ENCODE measurements around the gene CMTM6.

The CMTM6 gene

GRCh38 chr3:32551087-32551486, 48.4 kb upstream of the CMTM6 start:
- Histone ChIP-seq H4K20me1 (ENCODE audit: insufficient read depth, low read length, poor library complexity, severe bottlenecking) (peaks cover 76% of the 10 kb centered on the region), H3K79me2 (ENCODE audit: insufficient read depth, low read length) (peaks cover 93% of the 10 kb centered on the region), H3K9ac (ENCODE audit: low read depth, low read length, poor library complexity, severe bottlenecking) (no peak overlapping the region), H3K4me2 (ENCODE audit: low read depth, low read length, poor library complexity, severe bottlenecking) (peak overlapping the region; percentile 5), H3K9me3 (ENCODE audit: insufficient read depth, low read depth, low read length) (no peaks in the 10 kb centered on the region), H3F3A (ENCODE audit: low read depth) (no peaks in the 10 kb centered on the region), H3K9me2 (replicated peaks; ENCODE audit: low read depth, low read length) (no peaks in the 10 kb centered on the region), H2AFZ (ENCODE audit: low read length) (no peak overlapping the region), H3K36me3 (ENCODE audit: insufficient read depth, low read length) (no peaks in the 10 kb centered on the region), H3K4me1 (ENCODE audit: insufficient read depth, low read length, poor library complexity, severe bottlenecking) (peaks cover 7% of the 10 kb centered on the region), H3K27me3 (ENCODE audit: insufficient read depth, low read length, poor library complexity, severe bottlenecking) (no peaks in the 10 kb centered on the region), H3K4me3 (ENCODE audit: low read length, poor library complexity, severe bottlenecking) (no peak overlapping the region)
- no peak for TF ChIP-seq EZH2phosphoT487 (IDR thresholded peaks at IDR 0.05; ENCODE audit: borderline replicate concordance)
- TF ChIP-seq, protein P1, sequence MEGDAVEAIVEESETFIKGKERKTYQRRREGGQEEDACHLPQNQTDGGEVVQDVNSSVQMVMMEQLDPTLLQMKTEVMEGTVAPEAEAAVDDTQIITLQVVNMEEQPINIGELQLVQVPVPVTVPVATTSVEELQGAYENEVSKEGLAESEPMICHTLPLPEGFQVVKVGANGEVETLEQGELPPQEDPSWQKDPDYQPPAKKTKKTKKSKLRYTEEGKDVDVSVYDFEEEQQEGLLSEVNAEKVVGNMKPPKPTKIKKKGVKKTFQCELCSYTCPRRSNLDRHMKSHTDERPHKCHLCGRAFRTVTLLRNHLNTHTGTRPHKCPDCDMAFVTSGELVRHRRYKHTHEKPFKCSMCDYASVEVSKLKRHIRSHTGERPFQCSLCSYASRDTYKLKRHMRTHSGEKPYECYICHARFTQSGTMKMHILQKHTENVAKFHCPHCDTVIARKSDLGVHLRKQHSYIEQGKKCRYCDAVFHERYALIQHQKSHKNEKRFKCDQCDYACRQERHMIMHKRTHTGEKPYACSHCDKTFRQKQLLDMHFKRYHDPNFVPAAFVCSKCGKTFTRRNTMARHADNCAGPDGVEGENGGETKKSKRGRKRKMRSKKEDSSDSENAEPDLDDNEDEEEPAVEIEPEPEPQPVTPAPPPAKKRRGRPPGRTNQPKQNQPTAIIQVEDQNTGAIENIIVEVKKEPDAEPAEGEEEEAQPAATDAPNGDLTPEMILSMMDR (conservative IDR thresholded peaks at IDR 0.05; ENCODE audit: low read length), result no peak

DNA sequence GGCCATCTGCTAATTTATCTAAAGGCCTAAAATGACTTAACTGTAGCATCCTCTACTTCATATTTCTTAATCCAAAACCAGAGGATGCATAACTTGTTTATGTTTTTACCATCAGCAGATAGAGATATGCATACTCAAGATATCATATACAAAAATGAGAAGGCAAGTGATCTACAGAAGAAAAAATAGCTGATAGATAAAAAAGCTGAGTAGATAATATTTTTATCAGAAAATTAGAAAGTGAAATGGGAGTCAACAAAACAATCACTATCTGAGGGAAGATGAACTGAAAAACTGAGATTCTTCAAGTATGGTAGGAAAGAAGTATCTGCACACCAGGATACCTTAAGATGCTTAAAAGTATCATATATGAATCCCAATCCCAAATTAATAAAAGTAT, 42.7 kb upstream of the CMTM6 start:
- no peak overlapping the region for H3K4me3 ChIP-seq (ENCODE audit: low read length, poor library complexity, severe bottlenecking)
- peaks cover 66% of the 10 kb centered on the region for H3K79me2 ChIP-seq (ENCODE audit: insufficient read depth, low read length)
- H3K9me3 ChIP-seq (ENCODE audit: insufficient read depth, low read depth, low read length), result no peaks in the 10 kb centered on the region
- no peaks in the 10 kb centered on the region for H3K27me3 ChIP-seq (ENCODE audit: insufficient read depth, low read length, poor library complexity, severe bottlenecking)
- H3K4me2 ChIP-seq (ENCODE audit: low read depth, low read length, poor library complexity, severe bottlenecking), result no peak overlapping the region
- H4K20me1 ChIP-seq (ENCODE audit: insufficient read depth, low read length, poor library complexity, severe bottlenecking), result peaks cover 32% of the 10 kb centered on the region
- no peak overlapping the region for H2AFZ ChIP-seq (ENCODE audit: low read length)
- no peak for TF ChIP-seq EZH2phosphoT487 (IDR thresholded peaks at IDR 0.05; ENCODE audit: borderline replicate concordance)
- TF ChIP-seq, protein P1 (conservative IDR thresholded peaks at IDR 0.05; ENCODE audit: low read length), result no peak
- peaks cover 34% of the 10 kb centered on the region; the same call in 1 of the 2 replicates for H3K36me3 ChIP-seq (ENCODE audit: insufficient read depth, low read length)
- H3F3A ChIP-seq (ENCODE audit: low read depth), result no peaks in the 10 kb centered on the region
- H3K9me2 ChIP-seq (replicated peaks; ENCODE audit: low read depth, low read length), result no peaks in the 10 kb centered on the region
- no peaks in the 10 kb centered on the region for H3K4me1 ChIP-seq (ENCODE audit: insufficient read depth, low read length, poor library complexity, severe bottlenecking)
- no peak overlapping the region for H3K9ac ChIP-seq (ENCODE audit: low read depth, low read length, poor library complexity, severe bottlenecking)

DNA sequence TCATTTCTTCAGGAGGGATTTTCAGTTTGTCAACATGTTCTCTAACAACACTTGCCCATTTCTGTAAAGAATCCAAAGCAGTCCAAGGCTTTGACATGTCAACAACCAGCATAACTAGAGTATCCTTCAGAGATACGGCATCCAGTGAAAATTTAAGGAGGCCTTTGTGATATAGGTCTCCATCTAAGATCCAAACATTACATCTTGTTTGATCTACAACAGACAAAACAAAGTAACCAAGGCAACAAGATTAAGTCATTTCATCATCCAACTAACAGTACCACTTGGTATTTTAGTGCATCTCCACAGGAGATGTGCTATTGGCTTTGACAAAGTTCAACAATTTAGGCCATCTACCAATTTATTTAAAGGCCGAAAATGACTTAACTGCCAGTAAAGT, 42.2 kb upstream of the CMTM6 start:
- H3K9ac ChIP-seq (ENCODE audit: low read depth, low read length, poor library complexity, severe bottlenecking), result no peak overlapping the region
- no peak overlapping the region for H2AFZ ChIP-seq (ENCODE audit: low read length)
- no peaks in the 10 kb centered on the region for H3F3A ChIP-seq (ENCODE audit: low read depth)
- no peak overlapping the region for H3K4me3 ChIP-seq (ENCODE audit: low read length, poor library complexity, severe bottlenecking)
- no peak overlapping the region for H3K4me2 ChIP-seq (ENCODE audit: low read depth, low read length, poor library complexity, severe bottlenecking)
- H3K9me2 ChIP-seq (replicated peaks; ENCODE audit: low read depth, low read length), result no peaks in the 10 kb centered on the region
- no peak for TF ChIP-seq EZH2phosphoT487 (IDR thresholded peaks at IDR 0.05; ENCODE audit: borderline replicate concordance)
- TF ChIP-seq, protein P1 (conservative IDR thresholded peaks at IDR 0.05; ENCODE audit: low read length), result no peak
- no peaks in the 10 kb centered on the region for H3K27me3 ChIP-seq (ENCODE audit: insufficient read depth, low read length, poor library complexity, severe bottlenecking)
- H3K79me2 ChIP-seq (ENCODE audit: insufficient read depth, low read length), result peaks cover 62% of the 10 kb centered on the region
- H3K9me3 ChIP-seq (ENCODE audit: insufficient read depth, low read depth, low read length), result no peaks in the 10 kb centered on the region
- H3K36me3 ChIP-seq (ENCODE audit: insufficient read depth, low read length), result peaks cover 34% of the 10 kb centered on the region; the same call in 1 of the 2 replicates
- peaks cover 30% of the 10 kb centered on the region for H4K20me1 ChIP-seq (ENCODE audit: insufficient read depth, low read length, poor library complexity, severe bottlenecking)
- H3K4me1 ChIP-seq (ENCODE audit: insufficient read depth, low read length, poor library complexity, severe bottlenecking), result no peaks in the 10 kb centered on the region
